Measurements from ENCODE around the gene MYO15B. TPM values are rescaled to one million over a fixed set of nuclear protein-coding genes. Genes with fewer than 3 reads are reported as not detected.

Gene MYO15B
- total RNA-seq, 2 experiments from 2014 or later: 8.9 to 19.2 TPM

- H4K20me1 ChIP-seq (ENCODE audit: insufficient read depth, low read length): no peaks in the 10 kb centered on the region
- no peaks in the 10 kb centered on the region for H3K9me3 ChIP-seq (ENCODE audit: low read length)
- no peaks in the 10 kb centered on the region for H3K9me2 ChIP-seq (ENCODE audit: insufficient read depth, low read length)
- intact Hi-C loops (cut with micrococcal nuclease; ENCODE audit: unreplicated experiment): no loop called here
- no peak overlapping the region for H3K4me3 ChIP-seq (ENCODE audit: low read depth, low read length, poor library complexity, severe bottlenecking)
- no peak overlapping the region for H2AFZ ChIP-seq (ENCODE audit: low read length)
- H3K79me2 ChIP-seq (ENCODE audit: insufficient read depth, low read depth, low read length): no peaks in the 10 kb centered on the region
- no peak overlapping the region for H3K4me2 ChIP-seq (ENCODE audit: low read length)
- CTCF ChIA-PET (ENCODE audit: unreplicated experiment): interaction anchor here (0.6 to 1.0 kb wide), 4 partner anchors 20 to 480 kb away, joined by 3 to 6 read pairs (median 5); no protein-coding TSS in a partner anchor
- peaks cover 10% of the 10 kb centered on the region; the same call in 1 of the 2 replicates for H3K36me3 ChIP-seq (ENCODE audit: insufficient read depth, low read length)
- no peak overlapping the region for H3K27ac ChIP-seq (ENCODE audit: low read depth, low read length, poor library complexity, severe bottlenecking)
- TF ChIP-seq, protein P1, sequence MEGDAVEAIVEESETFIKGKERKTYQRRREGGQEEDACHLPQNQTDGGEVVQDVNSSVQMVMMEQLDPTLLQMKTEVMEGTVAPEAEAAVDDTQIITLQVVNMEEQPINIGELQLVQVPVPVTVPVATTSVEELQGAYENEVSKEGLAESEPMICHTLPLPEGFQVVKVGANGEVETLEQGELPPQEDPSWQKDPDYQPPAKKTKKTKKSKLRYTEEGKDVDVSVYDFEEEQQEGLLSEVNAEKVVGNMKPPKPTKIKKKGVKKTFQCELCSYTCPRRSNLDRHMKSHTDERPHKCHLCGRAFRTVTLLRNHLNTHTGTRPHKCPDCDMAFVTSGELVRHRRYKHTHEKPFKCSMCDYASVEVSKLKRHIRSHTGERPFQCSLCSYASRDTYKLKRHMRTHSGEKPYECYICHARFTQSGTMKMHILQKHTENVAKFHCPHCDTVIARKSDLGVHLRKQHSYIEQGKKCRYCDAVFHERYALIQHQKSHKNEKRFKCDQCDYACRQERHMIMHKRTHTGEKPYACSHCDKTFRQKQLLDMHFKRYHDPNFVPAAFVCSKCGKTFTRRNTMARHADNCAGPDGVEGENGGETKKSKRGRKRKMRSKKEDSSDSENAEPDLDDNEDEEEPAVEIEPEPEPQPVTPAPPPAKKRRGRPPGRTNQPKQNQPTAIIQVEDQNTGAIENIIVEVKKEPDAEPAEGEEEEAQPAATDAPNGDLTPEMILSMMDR (conservative IDR thresholded peaks at IDR 0.05; ENCODE audit: low read length): no peak
- no peak for TF ChIP-seq EZH2phosphoT487 (IDR thresholded peaks at IDR 0.05; ENCODE audit: borderline replicate concordance, low read depth, low read length)
- BruUV-seq (replicated peaks): no TSS peak
- DNase-seq (ENCODE audit: low spot score): no peak
- POLR2A ChIA-PET: no interaction called here
- H3K4me1 ChIP-seq (ENCODE audit: insufficient read depth, low read length, poor library complexity, severe bottlenecking): peaks cover 12% of the 10 kb centered on the region
Observed at GRCh38 chr17:75624714-75625345, 37.2 kb downstream of the MYO15B start.

DNA sequence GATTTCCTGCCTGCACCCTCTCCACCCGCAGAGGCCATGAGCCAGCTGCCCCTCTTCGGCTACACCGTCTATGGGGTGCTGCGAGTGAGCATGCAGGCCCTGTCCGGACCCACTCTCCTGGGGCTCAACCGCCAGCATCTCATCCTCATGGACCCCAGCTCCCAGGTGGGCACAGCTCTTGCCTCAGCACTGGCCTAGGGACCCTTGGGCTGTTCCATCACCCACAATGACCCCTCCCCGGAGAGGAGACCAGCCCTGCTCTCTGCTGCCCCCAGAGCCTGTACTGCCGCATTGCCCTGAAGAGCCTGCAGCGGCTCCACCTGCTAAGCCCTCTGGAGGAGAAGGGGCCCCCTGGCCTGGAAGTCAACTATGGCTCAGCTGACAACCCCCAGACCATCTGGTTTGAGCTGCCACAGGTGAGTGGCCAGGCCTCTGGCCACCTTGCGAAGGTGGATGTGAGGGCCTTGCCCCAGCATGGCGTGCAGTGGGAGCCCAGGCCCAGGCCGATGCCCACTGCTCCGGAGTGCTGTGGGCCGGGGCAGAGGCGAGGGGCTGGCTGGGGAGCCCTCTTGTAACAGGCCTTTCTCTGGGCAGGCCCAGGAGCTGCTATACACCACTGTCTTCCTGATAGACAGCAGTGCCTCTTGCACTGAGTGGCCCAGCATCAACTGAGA is 38.4 kb downstream of the MYO15B start:
- no peaks in the 10 kb centered on the region for H3K79me2 ChIP-seq (ENCODE audit: insufficient read depth, low read depth, low read length)
- POLR2A ChIA-PET: interaction anchor here (0.6 to 0.7 kb wide), 2 partner anchors 62 to 161 kb away, joined by 3 read pairs; no protein-coding TSS in a partner anchor
- no peak overlapping the region for H3K4me3 ChIP-seq (ENCODE audit: low read depth, low read length, poor library complexity, severe bottlenecking)
- no peak for TF ChIP-seq EZH2phosphoT487 (IDR thresholded peaks at IDR 0.05; ENCODE audit: borderline replicate concordance, low read depth, low read length)
- TF ChIP-seq, protein P1 (conservative IDR thresholded peaks at IDR 0.05; ENCODE audit: low read length): peak; percentile 97
- no peaks in the 10 kb centered on the region for H4K20me1 ChIP-seq (ENCODE audit: insufficient read depth, low read length)
- H3K9me3 ChIP-seq (ENCODE audit: low read length): no peaks in the 10 kb centered on the region
- H3K4me2 ChIP-seq (ENCODE audit: low read length): no peak overlapping the region
- H3K36me3 ChIP-seq (ENCODE audit: insufficient read depth, low read length): peaks cover 16% of the 10 kb centered on the region; the same call in 1 of the 2 replicates
- H2AFZ ChIP-seq (ENCODE audit: low read length): no peak overlapping the region
- H3K9me2 ChIP-seq (ENCODE audit: insufficient read depth, low read length): no peaks in the 10 kb centered on the region
- H3K4me1 ChIP-seq (ENCODE audit: insufficient read depth, low read length, poor library complexity, severe bottlenecking): peaks cover 12% of the 10 kb centered on the region
- CTCF ChIA-PET (ENCODE audit: unreplicated experiment): interaction anchor here (0.7 to 1.0 kb wide), 2 partner anchors 19 to 58 kb away, joined by 3 to 5 read pairs; no protein-coding TSS in a partner anchor
- no peak overlapping the region for H3K27ac ChIP-seq (ENCODE audit: low read depth, low read length, poor library complexity, severe bottlenecking)
- peak; percentile 73 for DNase-seq (ENCODE audit: low spot score)
- intact Hi-C loops (cut with micrococcal nuclease; ENCODE audit: unreplicated experiment): no loop called here
- BruUV-seq (replicated peaks): no TSS peak

Measured in OCI-LY7 (cell line).